Fibroblast of peridontal ligament (primary cell): ENCODE measurements around the gene CSNK2B.

Experiments used
- DNase-seq: peaks from one replicate; pipeline ENCODE4 v3.0.0-alpha.2; 2010; ENCODE audit errors: extremely low read depth

CSNK2B gene

GRCh38 chr6:31665501-31666336 is at the start of gene CSNK2B:
TSS of gene CSNK2B (plus strand) at chr6:31666080. CDS start at chr6:31666832, 752 bp downstream.
- peak; percentile 95 for DNase-seq

GRCh38 chr6:31617010-31617409 is 48.9 kb upstream of the CSNK2B start:
- no peak for DNase-seq

- peak; percentile 98 for DNase-seq
Observed at GRCh38 chr6:31619805-31620585, 45.9 kb upstream of the CSNK2B start.

- peak; percentile 48 for DNase-seq
Observed at GRCh38 chr6:31620586-31621319, 45.1 kb upstream of the CSNK2B start, which contains the start of gene PRRC2A. TSS of gene PRRC2A (plus strand) at chr6:31620715. CDS start at chr6:31622790, 2,075 bp downstream.

GRCh38 chr6:31621320-31621939 is 44.5 kb upstream of the CSNK2B start:
- no peak for DNase-seq

- peak; percentile 20 for DNase-seq
Observed at GRCh38 chr6:31621991-31622390, 43.9 kb upstream of the CSNK2B start.

GRCh38 chr6:31622684-31623091 is 43.2 kb upstream of the CSNK2B start:
- no peak for DNase-seq

- no peak for DNase-seq
Observed at GRCh38 chr6:31624070-31624469, 41.8 kb upstream of the CSNK2B start.

GRCh38 chr6:31626952-31627351 is 38.9 kb upstream of the CSNK2B start:
- DNase-seq: no peak

GRCh38 chr6:31627690-31628287 is 38.1 kb upstream of the CSNK2B start:
- DNase-seq: no peak

- no peak for DNase-seq
Observed at GRCh38 chr6:31629014-31629413, 36.9 kb upstream of the CSNK2B start.

- no peak for DNase-seq
Observed at GRCh38 chr6:31630177-31630934, 35.5 kb upstream of the CSNK2B start.

- DNase-seq: no peak
Observed at GRCh38 chr6:31631209-31631608, 34.7 kb upstream of the CSNK2B start.

GRCh38 chr6:31631681-31632278 is 34.1 kb upstream of the CSNK2B start:
- DNase-seq: no peak

GRCh38 chr6:31632279-31632946 is 33.5 kb upstream of the CSNK2B start:
- DNase-seq: no peak

- DNase-seq: no peak
Observed at GRCh38 chr6:31633447-31633846, 32.4 kb upstream of the CSNK2B start.

GRCh38 chr6:31634131-31634530 is 31.7 kb upstream of the CSNK2B start:
- DNase-seq: peak; percentile 14

GRCh38 chr6:31634969-31635575 is 30.8 kb upstream of the CSNK2B start:
- no peak for DNase-seq
